ENCODE results near the gene VSIG4.

DNA sequence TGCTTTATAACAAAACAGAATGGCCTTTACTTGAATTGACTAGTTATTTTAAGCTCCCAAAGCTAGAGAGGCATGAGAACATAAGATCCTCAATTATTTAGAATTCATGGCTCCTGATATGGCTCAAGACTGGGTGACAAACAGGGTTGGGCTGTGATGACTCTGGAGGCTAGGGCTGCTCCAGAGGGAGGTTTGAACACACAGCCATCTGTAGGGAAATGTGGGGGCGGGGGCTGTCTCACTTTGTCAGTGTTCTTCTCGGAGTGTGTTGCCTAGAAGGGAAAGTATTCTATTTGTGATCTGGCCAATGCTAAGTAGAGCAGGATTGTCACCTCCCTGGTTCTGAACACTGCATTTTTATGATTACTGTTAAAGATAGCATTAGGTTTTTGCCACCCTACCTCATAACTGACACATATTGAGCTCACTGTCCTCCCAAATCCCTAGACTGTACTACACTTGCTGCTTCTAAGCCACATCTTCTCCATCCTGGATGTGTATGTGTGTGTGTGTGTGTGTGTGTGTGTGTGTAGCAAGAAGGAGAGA, 45.9 kb downstream of the VSIG4 start:
- TF ChIP-seq CEBPB (IDR thresholded peaks at IDR 0.05), result no peak
- TF ChIP-seq, protein P1, sequence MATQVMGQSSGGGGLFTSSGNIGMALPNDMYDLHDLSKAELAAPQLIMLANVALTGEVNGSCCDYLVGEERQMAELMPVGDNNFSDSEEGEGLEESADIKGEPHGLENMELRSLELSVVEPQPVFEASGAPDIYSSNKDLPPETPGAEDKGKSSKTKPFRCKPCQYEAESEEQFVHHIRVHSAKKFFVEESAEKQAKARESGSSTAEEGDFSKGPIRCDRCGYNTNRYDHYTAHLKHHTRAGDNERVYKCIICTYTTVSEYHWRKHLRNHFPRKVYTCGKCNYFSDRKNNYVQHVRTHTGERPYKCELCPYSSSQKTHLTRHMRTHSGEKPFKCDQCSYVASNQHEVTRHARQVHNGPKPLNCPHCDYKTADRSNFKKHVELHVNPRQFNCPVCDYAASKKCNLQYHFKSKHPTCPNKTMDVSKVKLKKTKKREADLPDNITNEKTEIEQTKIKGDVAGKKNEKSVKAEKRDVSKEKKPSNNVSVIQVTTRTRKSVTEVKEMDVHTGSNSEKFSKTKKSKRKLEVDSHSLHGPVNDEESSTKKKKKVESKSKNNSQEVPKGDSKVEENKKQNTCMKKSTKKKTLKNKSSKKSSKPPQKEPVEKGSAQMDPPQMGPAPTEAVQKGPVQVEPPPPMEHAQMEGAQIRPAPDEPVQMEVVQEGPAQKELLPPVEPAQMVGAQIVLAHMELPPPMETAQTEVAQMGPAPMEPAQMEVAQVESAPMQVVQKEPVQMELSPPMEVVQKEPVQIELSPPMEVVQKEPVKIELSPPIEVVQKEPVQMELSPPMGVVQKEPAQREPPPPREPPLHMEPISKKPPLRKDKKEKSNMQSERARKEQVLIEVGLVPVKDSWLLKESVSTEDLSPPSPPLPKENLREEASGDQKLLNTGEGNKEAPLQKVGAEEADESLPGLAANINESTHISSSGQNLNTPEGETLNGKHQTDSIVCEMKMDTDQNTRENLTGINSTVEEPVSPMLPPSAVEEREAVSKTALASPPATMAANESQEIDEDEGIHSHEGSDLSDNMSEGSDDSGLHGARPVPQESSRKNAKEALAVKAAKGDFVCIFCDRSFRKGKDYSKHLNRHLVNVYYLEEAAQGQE (IDR thresholded peaks at IDR 0.05; ENCODE audit: low read depth), result no peak
- TF ChIP-seq TCF12 (IDR thresholded peaks at IDR 0.05; ENCODE audit: low read depth), result no peak
- no peak for TF ChIP-seq EP300 (IDR thresholded peaks at IDR 0.05; ENCODE audit: borderline replicate concordance)
- TF ChIP-seq, protein P2, sequence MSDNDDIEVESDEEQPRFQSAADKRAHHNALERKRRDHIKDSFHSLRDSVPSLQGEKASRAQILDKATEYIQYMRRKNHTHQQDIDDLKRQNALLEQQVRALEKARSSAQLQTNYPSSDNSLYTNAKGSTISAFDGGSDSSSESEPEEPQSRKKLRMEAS (IDR thresholded peaks at IDR 0.05), result no peak
- TF ChIP-seq CREB1 (IDR thresholded peaks at IDR 0.05; ENCODE audit: low read depth), result no peak
- no peak for TF ChIP-seq RAD21 (IDR thresholded peaks at IDR 0.05; ENCODE audit: low read depth)
- no peak for TF ChIP-seq TEAD4 (IDR thresholded peaks at IDR 0.05)
- no peak for TF ChIP-seq EGR1 (IDR thresholded peaks at IDR 0.05)
- TF ChIP-seq FOXM1 (IDR thresholded peaks at IDR 0.05; ENCODE audit: borderline replicate concordance, low read depth), result no peak
- TF ChIP-seq, protein P3, sequence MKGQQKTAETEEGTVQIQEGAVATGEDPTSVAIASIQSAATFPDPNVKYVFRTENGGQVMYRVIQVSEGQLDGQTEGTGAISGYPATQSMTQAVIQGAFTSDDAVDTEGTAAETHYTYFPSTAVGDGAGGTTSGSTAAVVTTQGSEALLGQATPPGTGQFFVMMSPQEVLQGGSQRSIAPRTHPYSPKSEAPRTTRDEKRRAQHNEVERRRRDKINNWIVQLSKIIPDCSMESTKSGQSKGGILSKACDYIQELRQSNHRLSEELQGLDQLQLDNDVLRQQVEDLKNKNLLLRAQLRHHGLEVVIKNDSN (IDR thresholded peaks at IDR 0.05), result no peak

Data from Ishikawa (cell line).